SK-N-MC (cell line): Measurements from ENCODE around the gene CCT4.

Experiments
- EZH2 ChIP-seq: fragments of 200-600 bp; sonication (generic); IDR thresholded peaks from one replicate; pipeline ENCODE4 v1.6.1; 2017; ENCODE audit warnings: antibody characterized with exemption
- FOXP2 ChIP-seq: optimal IDR thresholded peaks from 2 replicates; pipeline ENCODE3; 2011; ENCODE audit warnings: mild to moderate bottlenecking, moderate library complexity; ENCODE audit not compliant: insufficient read depth; ENCODE audit errors: extremely low read length, control extremely low read depth
- POLR2AphosphoS5 ChIP-seq: IDR thresholded peaks from 2 replicates; pipeline ENCODE4 v1.6.1; 2012; ENCODE audit warnings: mild to moderate bottlenecking, low read depth, low read length, borderline replicate concordance

- TF ChIP-seq POLR2AphosphoS5 (no peak), EZH2 (no peak), FOXP2 (no peak)
These were observed 47.2 kb downstream of the CCT4 start for GRCh38 chr2:61841286-61841685.
